CD4-positive, alpha-beta T cell treated with Interleukin-21 for 1 hour (primary cell): Measurements from ENCODE around the gene BEX5.
A peak's percentile ranks its signal among the peaks of the same experiment; 100 is the strongest.
"Not testable (repeated sequence)": the region's sequence is repeated elsewhere in the genome, so short reads cannot be mapped to it uniquely, and the experiment has no call there.

Experiments
- DNase-seq: peaks from one replicate; pipeline ENCODE4 v3.0.0-alpha.2; 2020

Gene BEX5

GRCh38 chrX:102155806-102156179 is at the start of gene BEX5:
Gene BEX5 (minus strand): TSS chrX:102155977. CDS start chrX:102154265, 1,712 bp downstream.
- DNase-seq = peak; percentile 76

GRCh38 chrX:102185967-102186720 is 30.4 kb upstream of the BEX5 start:
- DNase-seq = no peak

- DNase-seq = peak; percentile 27
Measured at GRCh38 chrX:102154900-102155805, 624 bp downstream of the BEX5 start.

GRCh38 chrX:102154218-102154860 is 1.4 kb downstream of the BEX5 start:
- peak; percentile 6 for DNase-seq

- DNase-seq = not testable (repeated sequence)
Measured at GRCh38 chrX:102142274-102142673, 13.5 kb downstream of the BEX5 start, which contains the start of gene TCEAL6. Gene TCEAL6 (minus strand): TSS chrX:102142481.

- DNase-seq = not testable (repeated sequence)
Measured at GRCh38 chrX:102141631-102142030, 14.1 kb downstream of the BEX5 start.

- DNase-seq = not testable (repeated sequence)
Measured at GRCh38 chrX:102140876-102141275, 14.9 kb downstream of the BEX5 start.

- DNase-seq = no peak
Measured at GRCh38 chrX:102138064-102138463, 17.7 kb downstream of the BEX5 start.

GRCh38 chrX:102129473-102129872 is 26.3 kb downstream of the BEX5 start:
- peak; percentile 8 for DNase-seq

- no peak for DNase-seq
Measured at GRCh38 chrX:102126863-102127262, 28.9 kb downstream of the BEX5 start.

GRCh38 chrX:102126080-102126818 is 29.5 kb downstream of the BEX5 start:
- DNase-seq = not testable (repeated sequence)

GRCh38 chrX:102125436-102125835 is 30.3 kb downstream of the BEX5 start, which contains the start of gene TCEAL2:
Gene TCEAL2 (plus strand): TSS chrX:102125679. CDS start chrX:102126831, 1,152 bp downstream.
- DNase-seq = not testable (repeated sequence)

- DNase-seq = not testable (repeated sequence)
Measured at GRCh38 chrX:102125014-102125413, 30.8 kb downstream of the BEX5 start.

- no peak for DNase-seq
Measured at GRCh38 chrX:102115748-102116147, 40.0 kb downstream of the BEX5 start.

GRCh38 chrX:102113367-102113766 is 42.4 kb downstream of the BEX5 start:
- no peak for DNase-seq
